ENCODE data around the gene NPSR1. TPM values are rescaled to one million over a fixed set of nuclear protein-coding genes. Genes with fewer than 3 reads are reported as not detected.

Gene NPSR1
- total RNA-seq, 1 experiment from 2014 or later, result not detected

GRCh38 chr7:34823650-34824258, 165.7 kb downstream of the NPSR1 start:
- H2BK20ac ChIP-seq (ENCODE audit: low read depth, low read length, poor library complexity, severe bottlenecking), result no peak overlapping the region
- H2AFZ ChIP-seq (ENCODE audit: low read length), result no peak overlapping the region
- H3K18ac ChIP-seq (ENCODE audit: insufficient read length, low read depth, low read length), result no peak overlapping the region
- H3K23ac ChIP-seq (ENCODE audit: insufficient read length, low read depth, low read length), result no peak overlapping the region
- no peaks in the 10 kb centered on the region for H3K79me1 ChIP-seq (ENCODE audit: insufficient read depth, low read depth, low read length, poor library complexity, severe bottlenecking)
- no peak overlapping the region for H3K9ac ChIP-seq (ENCODE audit: extremely low read depth, insufficient read length, low read length)
- DNase-seq, result peak; percentile 46
- no peak overlapping the region for H2BK120ac ChIP-seq (ENCODE audit: low read depth, low read length, poor library complexity, severe bottlenecking)
- WGBS (ENCODE audit: extremely low coverage, insufficient read length, low lambda C conversion rate), result no CpG with 5 or more reads among the region's 7 CpGs
- H4K91ac ChIP-seq (ENCODE audit: insufficient read length, low read depth, low read length), result no peak overlapping the region
- no peaks in the 10 kb centered on the region for H3K79me2 ChIP-seq (ENCODE audit: insufficient read depth, low read length)
- no peaks in the 10 kb centered on the region for H3K4me1 ChIP-seq (ENCODE audit: insufficient read depth, low read length)
- Mint-ChIP-seq H3K9me3 (no peaks in the 10 kb centered on the region), H3K4me1 (no peaks in the 10 kb centered on the region), H3K27ac (no peak overlapping the region), H3K4me3 (no peak overlapping the region), H3K27me3 (ENCODE audit: low read depth) (no peaks in the 10 kb centered on the region), H3K36me3 (ENCODE audit: insufficient read depth in 1 of 3, low read depth in 3 of 3) (no peaks in the 10 kb centered on the region)
- H3K27me3 ChIP-seq (ENCODE audit: insufficient read depth, low read length), result no peaks in the 10 kb centered on the region
- no peak overlapping the region for H2AK5ac ChIP-seq (ENCODE audit: insufficient read length, low read length)
- H4K20me1 ChIP-seq (ENCODE audit: control insufficient read depth, insufficient read depth, insufficient read length), result no peaks in the 10 kb centered on the region
- H4K5ac ChIP-seq (ENCODE audit: insufficient read length, low read depth, low read length), result no peak overlapping the region
- no peak overlapping the region for H2BK15ac ChIP-seq (ENCODE audit: low read depth, low read length)
- H3K23me2 ChIP-seq (ENCODE audit: insufficient read length, low read depth, low read length, poor library complexity, severe bottlenecking), result no peaks in the 10 kb centered on the region
- H4K8ac ChIP-seq (replicated peaks; ENCODE audit: insufficient read length, low read depth, low read length), result no peak overlapping the region
- H3K4me2 ChIP-seq (ENCODE audit: insufficient read depth, insufficient read length, low read length), result no peak overlapping the region
- H3K9me3 ChIP-seq (ENCODE audit: control insufficient read depth, low read depth, low read length), result no peaks in the 10 kb centered on the region
- no peak overlapping the region for H3T11ph ChIP-seq (ENCODE audit: low read length)
- H3K4ac ChIP-seq (ENCODE audit: low read depth, low read length), result no peak overlapping the region
- H2BK5ac ChIP-seq (ENCODE audit: insufficient read length, low read length), result no peak overlapping the region
- H3K14ac ChIP-seq (ENCODE audit: insufficient read depth, low read length), result no peak overlapping the region
- no peak overlapping the region for H3K27ac ChIP-seq (ENCODE audit: insufficient read length, low read depth, low read length)
- peak; percentile 91 for TF ChIP-seq CTCF (conservative IDR thresholded peaks at IDR 0.05)
- no peak overlapping the region for H2BK12ac ChIP-seq (ENCODE audit: insufficient read length, low read depth, low read length)
- no peak overlapping the region for H3K56ac ChIP-seq (ENCODE audit: insufficient read length, low read depth, low read length)
